Measurements from ENCODE around the gene TTC1. TPM values are rescaled to one million over a fixed set of nuclear protein-coding genes. Genes with fewer than 3 reads are reported as not detected.
"Not testable (repeated sequence)": the region's sequence is repeated elsewhere in the genome, so short reads cannot be mapped to it uniquely, and the experiment has no call there.

Gene TTC1
- total RNA-seq, 2 experiments from 2014 or later: 60.6 to 63.1 TPM

GRCh38 chr5:160069120-160069519 is 60.2 kb downstream of the TTC1 start:
- DNase-seq; ATAC-seq; POLR2A ChIA-PET; H3K4me3 Mint-ChIP-seq; H3K9me3 Mint-ChIP-seq (ENCODE audit: low read depth); H3K4me1 Mint-ChIP-seq; H3K27me3 Mint-ChIP-seq; intact Hi-C loops (cut with DNase I, micrococcal nuclease); H3K27ac Mint-ChIP-seq: not testable (repeated sequence)
- CTCF ChIA-PET: interaction anchor here (1.3 kb wide), 1 partner anchor 47 kb away, joined by 9 read pairs; no protein-coding TSS in a partner anchor
- peaks cover 17% of the 10 kb centered on the region for H3K36me3 Mint-ChIP-seq (ENCODE audit: low read depth)

DNA sequence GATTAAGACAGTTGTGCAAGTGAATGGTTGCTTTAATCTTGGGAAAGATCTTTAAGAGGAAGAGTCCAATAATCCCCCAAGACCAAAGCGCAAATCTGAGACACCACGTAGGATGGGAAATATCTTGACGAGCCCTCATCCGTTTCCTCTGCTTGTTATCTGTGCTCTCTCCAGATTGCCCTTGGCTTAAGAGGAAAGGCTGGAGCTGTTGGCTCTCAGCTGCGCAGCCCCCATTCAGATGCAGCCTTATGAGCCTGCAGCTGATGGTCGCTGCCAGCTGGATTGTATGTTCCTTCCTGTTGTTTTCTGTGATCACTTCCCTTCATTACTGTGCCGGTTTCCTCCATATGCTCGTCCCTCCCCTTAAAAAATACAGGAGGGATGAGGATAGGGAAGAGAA is 62.6 kb downstream of the TTC1 start:
- H3K27me3 Mint-ChIP-seq: no peaks in the 10 kb centered on the region
- H3K36me3 Mint-ChIP-seq (ENCODE audit: low read depth): peaks cover 10% of the 10 kb centered on the region
- ChIA-PET CTCF (interaction anchor here (0.6 to 1.9 kb wide), 5 partner anchors 17 to 267 kb away, joined by 3 to 9 read pairs (median 3); no protein-coding TSS in a partner anchor), POLR2A (no interaction called here)
- no peaks in the 10 kb centered on the region for H3K9me3 Mint-ChIP-seq (ENCODE audit: low read depth)
- H3K4me1 Mint-ChIP-seq: no peaks in the 10 kb centered on the region
- H3K4me3 Mint-ChIP-seq: no peak overlapping the region
- intact Hi-C loops (cut with DNase I, micrococcal nuclease): no loop called here
- no peak for DNase-seq
- H3K27ac Mint-ChIP-seq: no peak overlapping the region
- no peak for ATAC-seq

GRCh38 chr5:160071916-160072315 is 63.0 kb downstream of the TTC1 start:
- ATAC-seq (no peak), DNase-seq (no peak)
- POLR2A ChIA-PET: interaction anchor here (0.7 kb wide), 1 partner anchor 500 kb away, joined by 5 read pairs; no protein-coding TSS in a partner anchor
- H3K4me3 Mint-ChIP-seq: no peak overlapping the region
- H3K27ac Mint-ChIP-seq: no peak overlapping the region
- intact Hi-C loops (cut with DNase I, micrococcal nuclease): no loop called here
- H3K9me3 Mint-ChIP-seq (ENCODE audit: low read depth): no peaks in the 10 kb centered on the region
- H3K36me3 Mint-ChIP-seq (ENCODE audit: low read depth): peaks cover 10% of the 10 kb centered on the region
- no peaks in the 10 kb centered on the region for H3K27me3 Mint-ChIP-seq
- CTCF ChIA-PET: interaction anchor here (0.8 to 1.9 kb wide), 3 partner anchors 22 to 266 kb away, joined by 3 to 9 read pairs (median 3); no protein-coding TSS in a partner anchor
- no peaks in the 10 kb centered on the region for H3K4me1 Mint-ChIP-seq

DNA sequence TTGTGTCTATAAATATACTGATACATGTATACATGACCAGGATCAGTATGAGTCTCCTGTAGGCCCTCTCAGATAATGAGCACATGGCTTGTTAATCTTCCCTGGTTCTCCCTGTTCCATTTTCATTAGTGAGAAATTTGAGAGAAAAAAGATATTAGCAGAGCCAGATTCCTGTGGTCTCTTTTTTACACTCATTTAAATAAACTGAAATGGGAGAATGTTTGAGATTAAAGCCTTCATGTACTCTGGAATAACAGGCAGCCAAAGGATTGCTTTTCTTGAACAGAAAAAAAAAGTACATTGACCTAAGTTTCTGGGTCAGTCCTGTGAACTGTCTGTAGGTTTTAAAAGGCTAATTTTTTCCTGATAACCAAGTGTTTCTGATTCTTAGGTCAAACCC is 66.1 kb downstream of the TTC1 start:
- no peaks in the 10 kb centered on the region for H3K4me1 Mint-ChIP-seq

GRCh38 chr5:160076997-160077396 is 68.1 kb downstream of the TTC1 start:
- no peak for ATAC-seq
- peaks cover 12% of the 10 kb centered on the region for H3K36me3 Mint-ChIP-seq (ENCODE audit: low read depth)
- CTCF ChIA-PET: no interaction called here

More for the DNA sequence above, 66.1 kb downstream of the TTC1 start:
- CTCF ChIA-PET: no interaction called here
- no peaks in the 10 kb centered on the region for H3K9me3 Mint-ChIP-seq (ENCODE audit: low read depth)
- no peak overlapping the region for H3K4me3 Mint-ChIP-seq
- H3K27ac Mint-ChIP-seq: no peak overlapping the region
- peaks cover 13% of the 10 kb centered on the region for H3K36me3 Mint-ChIP-seq (ENCODE audit: low read depth)
- no peak for DNase-seq
- no peak for ATAC-seq
- intact Hi-C loops (cut with DNase I, micrococcal nuclease): no loop called here
- POLR2A ChIA-PET: no interaction called here
- no peaks in the 10 kb centered on the region for H3K27me3 Mint-ChIP-seq

GRCh38 chr5:160079753-160080152 is 70.8 kb downstream of the TTC1 start:
- H3K27me3 Mint-ChIP-seq: no peaks in the 10 kb centered on the region
- H3K4me1 Mint-ChIP-seq: no peaks in the 10 kb centered on the region
- H3K4me3 Mint-ChIP-seq: no peak overlapping the region
- ATAC-seq (no peak), DNase-seq (no peak)
- H3K9me3 Mint-ChIP-seq (ENCODE audit: low read depth): no peaks in the 10 kb centered on the region
- intact Hi-C loops (cut with DNase I, micrococcal nuclease): loop anchor here in 1 of 2 experiments (2.0 to 5.0 kb wide), 2 partner anchors 268 to 315 kb away; no protein-coding TSS in a partner anchor
- POLR2A ChIA-PET: no interaction called here
- CTCF ChIA-PET: interaction anchor here (0.6 to 2.0 kb wide), 3 partner anchors 39 to 192 kb away, joined by 3 to 6 read pairs (median 4); partner anchors contain the start of gene PWWP2A
- H3K36me3 Mint-ChIP-seq (ENCODE audit: low read depth): peaks cover 10% of the 10 kb centered on the region
- no peak overlapping the region for H3K27ac Mint-ChIP-seq

More at GRCh38 chr5:160076997-160077396, 68.1 kb downstream of the TTC1 start:
- DNase-seq: no peak
- Mint-ChIP-seq H3K27ac (no peak overlapping the region), H3K27me3 (no peaks in the 10 kb centered on the region), H3K4me3 (no peak overlapping the region), H3K4me1 (no peaks in the 10 kb centered on the region), H3K9me3 (ENCODE audit: low read depth) (no peaks in the 10 kb centered on the region)
- intact Hi-C loops (cut with DNase I, micrococcal nuclease): no loop called here
- POLR2A ChIA-PET: no interaction called here

DNA sequence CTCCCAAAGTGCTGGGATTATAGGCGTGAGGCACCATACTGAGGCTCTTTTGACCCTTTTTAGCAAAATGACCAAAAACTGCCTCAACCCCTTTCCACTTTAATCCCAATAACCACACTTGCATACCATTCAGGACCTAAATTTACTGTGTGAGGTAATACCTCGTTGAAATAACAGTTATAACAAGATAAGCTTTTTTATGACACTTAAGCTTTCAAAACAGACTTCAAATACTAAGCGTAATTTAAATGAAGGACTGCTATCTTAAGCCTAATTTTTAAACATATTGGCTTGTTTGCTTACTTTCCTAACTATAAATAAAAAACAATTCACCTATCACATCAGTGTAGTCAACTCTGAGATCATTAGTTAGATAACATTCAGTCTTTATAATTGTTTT is 72.6 kb downstream of the TTC1 start:
- ChIA-PET CTCF (interaction anchor here (0.7 to 2.0 kb wide), 5 partner anchors 26 to 626 kb away, joined by 3 to 7 read pairs (median 4); no protein-coding TSS in a partner anchor), POLR2A (no interaction called here)
- H3K36me3 Mint-ChIP-seq (ENCODE audit: low read depth): peaks cover 7% of the 10 kb centered on the region
- no peaks in the 10 kb centered on the region for H3K27me3 Mint-ChIP-seq
- ATAC-seq (no peak), DNase-seq (no peak)
- intact Hi-C loops (cut with DNase I, micrococcal nuclease): loop anchor here in 1 of 2 experiments (2.0 to 5.0 kb wide), 2 partner anchors 266 to 313 kb away; no protein-coding TSS in a partner anchor
- H3K9me3 Mint-ChIP-seq (ENCODE audit: low read depth): no peaks in the 10 kb centered on the region
- H3K4me1 Mint-ChIP-seq: no peaks in the 10 kb centered on the region
- no peak overlapping the region for H3K27ac Mint-ChIP-seq
- H3K4me3 Mint-ChIP-seq: no peak overlapping the region

- Mint-ChIP-seq H3K36me3 (ENCODE audit: low read depth) (peaks cover 7% of the 10 kb centered on the region), H3K4me1 (no peaks in the 10 kb centered on the region), H3K4me3 (no peak overlapping the region), H3K27me3 (no peaks in the 10 kb centered on the region), H3K27ac (no peak overlapping the region), H3K9me3 (ENCODE audit: low read depth) (no peaks in the 10 kb centered on the region)
- DNase-seq (no peak), ATAC-seq (no peak)
- intact Hi-C loops (cut with DNase I, micrococcal nuclease): loop anchor here in 1 of 2 experiments (5.0 kb wide), 1 partner anchor 264 kb away; no protein-coding TSS in a partner anchor
- CTCF ChIA-PET: no interaction called here
- POLR2A ChIA-PET: interaction anchor here (0.7 kb wide), 1 partner anchor 126 kb away, joined by 3 read pairs; no protein-coding TSS in a partner anchor
These were observed 73.9 kb downstream of the TTC1 start for GRCh38 chr5:160082614-160083500.

DNA sequence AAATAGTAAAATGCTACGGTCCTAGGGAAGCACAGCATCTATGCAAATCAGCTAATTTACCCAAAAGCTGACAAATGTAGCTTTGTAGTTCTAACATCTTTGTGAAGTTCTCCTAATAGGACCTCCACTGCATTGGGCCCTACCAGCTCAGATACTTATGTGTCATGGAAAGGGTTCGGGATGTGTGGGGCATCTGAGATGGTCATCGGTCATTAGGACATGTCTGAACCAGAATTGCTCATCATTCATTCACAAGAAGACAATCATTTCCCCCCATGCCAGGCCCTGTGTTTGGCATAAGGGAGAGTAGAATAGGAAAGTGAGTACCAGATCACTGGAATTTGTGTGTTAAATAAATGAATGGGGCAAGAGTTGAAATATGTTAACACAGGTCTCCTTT is 74.6 kb downstream of the TTC1 start:
- intact Hi-C loops (cut with DNase I, micrococcal nuclease): loop anchor here in 1 of 2 experiments (5.0 kb wide), 1 partner anchor 264 kb away; no protein-coding TSS in a partner anchor
- POLR2A ChIA-PET: no interaction called here

GRCh38 chr5:160084144-160084543 is 75.2 kb downstream of the TTC1 start:
- H3K36me3 Mint-ChIP-seq (ENCODE audit: low read depth): peaks cover 6% of the 10 kb centered on the region
- POLR2A ChIA-PET: no interaction called here
- no peaks in the 10 kb centered on the region for H3K27me3 Mint-ChIP-seq
- H3K9me3 Mint-ChIP-seq (ENCODE audit: low read depth): no peaks in the 10 kb centered on the region
- CTCF ChIA-PET: interaction anchor here (1.1 to 1.4 kb wide), 2 partner anchors 11 to 263 kb away, joined by 3 to 4 read pairs; no protein-coding TSS in a partner anchor
- H3K27ac Mint-ChIP-seq: no peak overlapping the region
- ATAC-seq (no peak), DNase-seq (no peak)
- intact Hi-C loops (cut with DNase I, micrococcal nuclease): loop anchor here in 1 of 2 experiments (5.0 kb wide), 1 partner anchor 263 kb away; no protein-coding TSS in a partner anchor
- no peaks in the 10 kb centered on the region for H3K4me1 Mint-ChIP-seq
- no peak overlapping the region for H3K4me3 Mint-ChIP-seq

More for the DNA sequence above, 74.6 kb downstream of the TTC1 start:
- CTCF ChIA-PET: interaction anchor here (1.4 kb wide), 1 partner anchor 10 kb away, joined by 4 read pairs; no protein-coding TSS in a partner anchor
- Mint-ChIP-seq H3K4me1 (no peaks in the 10 kb centered on the region), H3K36me3 (ENCODE audit: low read depth) (peaks cover 7% of the 10 kb centered on the region), H3K4me3 (no peak overlapping the region), H3K9me3 (ENCODE audit: low read depth) (no peaks in the 10 kb centered on the region), H3K27ac (no peak overlapping the region), H3K27me3 (no peaks in the 10 kb centered on the region)
- ATAC-seq (no peak), DNase-seq (no peak)

- H3K4me3 Mint-ChIP-seq: no peak overlapping the region
- H3K36me3 Mint-ChIP-seq (ENCODE audit: low read depth): peaks cover 6% of the 10 kb centered on the region
- no peak overlapping the region for H3K27ac Mint-ChIP-seq
- intact Hi-C loops (cut with DNase I, micrococcal nuclease): no loop called here
- no peaks in the 10 kb centered on the region for H3K9me3 Mint-ChIP-seq (ENCODE audit: low read depth)
- ChIA-PET POLR2A (no interaction called here), CTCF (interaction anchor here (0.6 kb wide), 1 partner anchor 63 kb away, joined by 3 read pairs; no protein-coding TSS in a partner anchor)
- H3K4me1 Mint-ChIP-seq: peaks cover 2% of the 10 kb centered on the region
- ATAC-seq: no peak
- no peaks in the 10 kb centered on the region for H3K27me3 Mint-ChIP-seq
- no peak for DNase-seq
These were observed 78.3 kb downstream of the TTC1 start for GRCh38 chr5:160087199-160087598.
